CD14-positive monocyte (primary cell): Measurements from ENCODE around the gene CHST3. TPM values are rescaled to one million over a fixed set of nuclear protein-coding genes. Genes with fewer than 3 reads are reported as not detected.

Experiments used
- DNase-seq, 3 donors: peaks; one replicate each; pipeline ENCODE4 v3.0.0-alpha.2; 2011 to 2022
- H2AFZ ChIP-seq: 2 replicates; pipeline ENCODE4 v1.6.0; 2012; ENCODE audit warnings: mild to moderate bottlenecking, low read depth, low read length, inconsistent platforms; ENCODE audit not compliant: insufficient read depth, poor library complexity, severe bottlenecking
- H3K27ac ChIP-seq, 2 donors: 1 replicate in 1 of 2; 2 replicates in 1 of 2; pipeline ENCODE4 v1.5.1; 2012 to 2013; ENCODE audit warnings: low read length in 2 of 2, control low read depth in 1 of 2, inconsistent platforms in 1 of 2, low read depth in 1 of 2, mild to moderate bottlenecking in 1 of 2
- H3K27me3 ChIP-seq, 2 donors: one replicate each; pipeline versions ENCODE4 v1.6.0 to v1.6.1; 2011 to 2013; ENCODE audit warnings: low read length in 2 of 2; ENCODE audit not compliant: control insufficient read depth in 2 of 2, insufficient read depth in 2 of 2
- H3K36me3 ChIP-seq, 2 donors: replicated peaks in 1 of 2; 1 replicate in 1 of 2; 2 replicates in 1 of 2; pipeline versions ENCODE4 v1.5.1 to v1.6.1; 2012 to 2013; ENCODE audit warnings: low read length in 2 of 2, control low read depth in 1 of 2, inconsistent platforms in 1 of 2, mild to moderate bottlenecking in 1 of 2; ENCODE audit not compliant: insufficient read depth in 2 of 2, control insufficient read depth in 1 of 2
- H3K4me1 ChIP-seq, 2 donors: 1 replicate in 1 of 2; 2 replicates in 1 of 2; pipeline versions ENCODE4 v1.5.1 to v1.6.1; 2012 to 2013; ENCODE audit warnings: low read length in 2 of 2, control low read depth in 1 of 2, inconsistent platforms in 1 of 2, mild to moderate bottlenecking in 1 of 2, moderate library complexity in 1 of 2; ENCODE audit not compliant: insufficient read depth in 2 of 2, control insufficient read depth in 1 of 2
- H3K4me2 ChIP-seq: replicated peaks from 2 replicates; pipeline ENCODE3; 2012; ENCODE audit warnings: low read length, moderate library complexity, mild to moderate bottlenecking; ENCODE audit not compliant: poor library complexity, severe bottlenecking; ENCODE audit errors: extremely low read depth
- H3K4me3 ChIP-seq, 3 experiments: fragments of 200-600 bp in 1 of 3; sonication (generic) in 1 of 3; replicated peaks in 1 of 3; 1 replicate in 2 of 3; 2 replicates in 1 of 3; pipeline ENCODE4 v1.5.1; 2011 to 2013; ENCODE audit warnings: low read length in 3 of 3, mild to moderate bottlenecking in 3 of 3, control low read depth in 2 of 3, low read depth in 2 of 3, inconsistent platforms in 1 of 3, moderate library complexity in 1 of 3
- H3K79me2 ChIP-seq: 2 replicates; pipeline ENCODE4 v1.6.0; 2012; ENCODE audit warnings: mild to moderate bottlenecking, control low read depth, inconsistent platforms, low read length, moderate library complexity; ENCODE audit not compliant: insufficient read depth
- H3K9ac ChIP-seq: 2 replicates; pipeline ENCODE4 v1.6.0; 2017; ENCODE audit warnings: low read length, mild to moderate bottlenecking; ENCODE audit not compliant: insufficient read depth, poor library complexity, severe bottlenecking
- H3K9me3 ChIP-seq, 2 donors: replicated peaks in 1 of 2; 1 replicate in 1 of 2; 2 replicates in 1 of 2; pipeline versions ENCODE4 v1.5.1 to v1.6.1; 2012 to 2013; ENCODE audit warnings: low read length in 2 of 2, control low read depth in 1 of 2; ENCODE audit not compliant: control insufficient read depth in 1 of 2, insufficient read depth in 1 of 2
- H4K20me1 ChIP-seq: 2 replicates; pipeline ENCODE4 v1.6.0; 2012; ENCODE audit warnings: mild to moderate bottlenecking, low read length, control low read depth, moderate library complexity; ENCODE audit not compliant: insufficient read depth
- H3K27ac Mint-ChIP-seq, 7 donors: one replicate each; pipeline ENCODE4 v1.8.0; 2020; ENCODE audit warnings: mild to moderate bottlenecking in 7 of 7, mixed read lengths in 7 of 7, moderate library complexity in 6 of 7, inconsistent platforms in 2 of 7
- H3K27me3 Mint-ChIP-seq, 3 donors: one replicate each; pipeline ENCODE4 v1.8.0; 2021 to 2022; ENCODE audit warnings: low read depth in 3 of 3, mild to moderate bottlenecking in 3 of 3, mixed read lengths in 3 of 3, moderate library complexity in 3 of 3, inconsistent platforms in 1 of 3
- H3K36me3 Mint-ChIP-seq, 2 donors: one replicate each; pipeline ENCODE4 v1.8.0; 2020; ENCODE audit warnings: mixed read lengths in 2 of 2, inconsistent platforms in 1 of 2, mild to moderate bottlenecking in 1 of 2
- H3K4me1 Mint-ChIP-seq: one replicate; pipeline ENCODE4 v1.8.0; 2020; ENCODE audit warnings: mild to moderate bottlenecking, mixed read lengths
- H3K4me3 Mint-ChIP-seq, 2 donors: one replicate each; pipeline ENCODE4 v1.8.0; 2020; ENCODE audit warnings: mild to moderate bottlenecking in 2 of 2, mixed read lengths in 2 of 2, moderate library complexity in 1 of 2
- H3K9me3 Mint-ChIP-seq, 7 donors: one replicate each; pipeline ENCODE4 v1.8.0; 2020 to 2022; ENCODE audit warnings: mixed read lengths in 7 of 7, mild to moderate bottlenecking in 6 of 7, moderate library complexity in 6 of 7, inconsistent platforms in 2 of 7
- WGBS: methylation state at CpG from one replicate; pipeline ENCODE4 v1.1.5; 2013; ENCODE audit warnings: missing lambda C conversion rate; ENCODE audit not compliant: insufficient coverage; 5-methylcytosine and 5-hydroxymethylcytosine counted together
- intact Hi-C, 2 donors: fragments of 100-400 bp; cut with micrococcal nuclease; formaldehyde crosslinking; loops; one replicate each; pipeline versions ENCODE4 v1.15.0 to v1.15.1; 2023
- polyA plus RNA-seq, 3 donors: library from polyadenylated mRNA; depleted of rRNA in 1 of 3; unstranded in 2 of 3; stranded (reverse) in 1 of 3; fragments of 300-500 nt in 2 of 3; fragments of >200 nt in 1 of 3; fragmentation: Illumina TruSeq in 2 of 3; gene quantifications; 1 replicate in 2 of 3; 2 replicates in 1 of 3; pipeline ENCODE4 v1.2.3, GENCODE V29; 2012 to 2021
- TF ChIP-seq, protein P1 (sequence below): fragments of 200-600 bp; IDR thresholded peaks from one replicate; pipeline ENCODE4 v1.8.0; 2022; ENCODE audit warnings: antibody characterized with exemption, mild to moderate bottlenecking

CHST3 gene
- polyA plus RNA-seq, 3 donors: not detected

DNA sequence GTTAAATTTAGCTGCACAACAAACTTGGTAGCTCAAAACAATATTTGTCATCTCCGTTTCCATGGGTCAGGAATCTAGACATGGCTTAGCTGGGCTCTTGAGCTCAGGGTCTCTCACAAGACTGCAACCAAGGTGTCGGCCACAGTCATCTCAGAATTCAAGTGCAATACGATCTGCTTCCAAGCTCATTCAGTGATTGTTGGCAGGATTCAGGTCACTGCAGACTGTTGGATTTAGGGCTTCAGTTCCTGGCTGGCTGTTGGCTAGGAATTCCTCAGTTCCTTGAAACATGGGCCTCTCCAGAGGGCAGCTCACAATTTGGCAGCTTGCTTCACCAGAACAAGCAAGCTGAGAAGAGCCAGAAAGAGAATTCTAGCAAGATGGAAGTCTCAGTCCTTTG, 17.5 kb upstream of the CHST3 start:
- Histone ChIP-seq H4K20me1 (no peaks in the 10 kb centered on the region), H3K4me3 (peak overlapping the region in 1 of 3 experiments; percentile 24), H3K9me3 (peaks cover 83% of the 10 kb centered on the region in 2 donors), H3K4me2 (no peak overlapping the region), H2AFZ (no peak overlapping the region), H3K27me3 (no peaks in the 10 kb centered on the region), H3K27ac (no peak overlapping the region), H3K4me1 (no peaks in the 10 kb centered on the region), H3K36me3 (no peaks in the 10 kb centered on the region), H3K79me2 (no peaks in the 10 kb centered on the region), H3K9ac (no peak overlapping the region)
- no peak overlapping the region for H3K4me3 Mint-ChIP-seq
- H3K9me3 Mint-ChIP-seq: peaks cover 1 to 75% (median 67%) of the 10 kb centered on the region in 7 donors
- no peaks in the 10 kb centered on the region for H3K36me3 Mint-ChIP-seq
- H3K27ac Mint-ChIP-seq: no peak overlapping the region
- DNase-seq: no peak
- TF ChIP-seq, protein P1, sequence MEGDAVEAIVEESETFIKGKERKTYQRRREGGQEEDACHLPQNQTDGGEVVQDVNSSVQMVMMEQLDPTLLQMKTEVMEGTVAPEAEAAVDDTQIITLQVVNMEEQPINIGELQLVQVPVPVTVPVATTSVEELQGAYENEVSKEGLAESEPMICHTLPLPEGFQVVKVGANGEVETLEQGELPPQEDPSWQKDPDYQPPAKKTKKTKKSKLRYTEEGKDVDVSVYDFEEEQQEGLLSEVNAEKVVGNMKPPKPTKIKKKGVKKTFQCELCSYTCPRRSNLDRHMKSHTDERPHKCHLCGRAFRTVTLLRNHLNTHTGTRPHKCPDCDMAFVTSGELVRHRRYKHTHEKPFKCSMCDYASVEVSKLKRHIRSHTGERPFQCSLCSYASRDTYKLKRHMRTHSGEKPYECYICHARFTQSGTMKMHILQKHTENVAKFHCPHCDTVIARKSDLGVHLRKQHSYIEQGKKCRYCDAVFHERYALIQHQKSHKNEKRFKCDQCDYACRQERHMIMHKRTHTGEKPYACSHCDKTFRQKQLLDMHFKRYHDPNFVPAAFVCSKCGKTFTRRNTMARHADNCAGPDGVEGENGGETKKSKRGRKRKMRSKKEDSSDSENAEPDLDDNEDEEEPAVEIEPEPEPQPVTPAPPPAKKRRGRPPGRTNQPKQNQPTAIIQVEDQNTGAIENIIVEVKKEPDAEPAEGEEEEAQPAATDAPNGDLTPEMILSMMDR: no peak
- no peaks in the 10 kb centered on the region for H3K4me1 Mint-ChIP-seq
- 86% methylated on average over 3 of the region's 3 CpGs for WGBS
- intact Hi-C loops: no loop called here
- peaks cover 0 to 2% (median 2%) of the 10 kb centered on the region in 3 donors for H3K27me3 Mint-ChIP-seq

DNA sequence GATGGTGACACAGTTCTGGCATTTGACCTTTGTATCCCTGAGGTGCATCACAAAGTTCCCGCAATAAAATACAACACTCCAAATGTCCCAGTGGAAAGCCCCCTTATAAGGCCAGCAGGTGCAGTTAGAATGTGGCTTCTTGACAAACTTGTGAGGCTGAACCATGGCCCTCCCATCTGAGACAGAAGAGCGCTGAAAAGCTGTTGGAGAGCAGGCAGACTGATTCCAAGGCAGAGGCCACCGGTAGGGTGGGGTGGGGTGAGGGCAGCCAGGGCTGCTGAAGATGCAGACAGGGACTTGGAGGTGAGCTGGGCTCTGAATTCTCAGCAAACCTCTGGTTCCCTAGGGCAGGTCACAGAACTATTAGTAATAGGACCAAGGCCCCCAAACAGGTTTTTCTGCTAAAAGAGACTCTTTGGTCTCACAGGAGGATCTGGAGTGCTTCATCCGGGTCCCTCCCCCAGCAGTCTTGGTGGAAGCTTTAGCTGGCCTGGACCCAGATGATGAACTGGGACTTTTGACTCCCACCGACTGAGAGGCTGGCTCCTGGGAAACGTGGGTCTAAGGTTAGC, 15.6 kb upstream of the CHST3 start:
- Histone ChIP-seq H3K9me3 (peaks cover 75 to 87% of the 10 kb centered on the region in 2 donors), H4K20me1 (no peaks in the 10 kb centered on the region), H3K4me3 (no peak overlapping the region), H3K4me1 (no peaks in the 10 kb centered on the region), H2AFZ (no peak overlapping the region), H3K79me2 (no peaks in the 10 kb centered on the region), H3K9ac (no peak overlapping the region), H3K4me2 (no peak overlapping the region), H3K36me3 (no peaks in the 10 kb centered on the region), H3K27ac (no peak overlapping the region), H3K27me3 (no peaks in the 10 kb centered on the region)
- Mint-ChIP-seq H3K9me3 (peaks cover 0 to 61% (median 53%) of the 10 kb centered on the region in 7 donors), H3K4me1 (no peaks in the 10 kb centered on the region), H3K27me3 (peaks cover 0 to 2% (median 2%) of the 10 kb centered on the region in 3 donors), H3K27ac (no peak overlapping the region), H3K36me3 (no peaks in the 10 kb centered on the region), H3K4me3 (no peak overlapping the region)
- DNase-seq: no peak
- intact Hi-C loops: no loop called here
- WGBS: 97% methylated on average over 3 of the region's 6 CpGs
- TF ChIP-seq, protein P1: no peak
